HepG2 (cell line): ENCODE data around the gene CADPS2. TPM values are rescaled to one million over a fixed set of nuclear protein-coding genes. Genes with fewer than 3 reads are reported as not detected.

Experiments
- ATAC-seq: fragments of 200-7000 bp; cut with Tn5 transposase; 3 replicates; pipeline ENCODE4 v1.9.1; 2020; ENCODE audit warnings: mild to moderate bottlenecking, moderate library complexity
- BruUV-seq: library from RNA; stranded (reverse); fragments of 400-500 nt; replicated peaks from 2 replicates; lab custom pipeline; 2021; lab: Mats Ljungman, UMichigan
- CTCF ChIA-PET: fragments of 300-600 bp; formaldehyde crosslinking; extraction: SDS; loops from one replicate; lab custom pipeline; 2021; ENCODE audit warnings: low total read pairs, inconsistent platforms, low intra/inter-chr PET ratio; lab: Yijun Ruan, JAX
- POLR2A ChIA-PET: fragments of 350-600 bp; sonication (Branson Sonifier 250); formaldehyde crosslinking; loops from one replicate; lab custom pipeline; 2020; ENCODE audit warnings: antibody characterized with exemption, inconsistent platforms; lab: Yijun Ruan, JAX
- DNase-seq: peaks from one replicate; pipeline ENCODE4 v3.0.0-alpha.2; 2015; ENCODE audit warnings: low spot score
- FAIRE-seq: peaks from 3 replicates; lab custom pipeline; 2011; peaks lifted over from hg19 to GRCh38; lab: Jason Lieb, UNC
- H2AFZ ChIP-seq: one replicate; pipeline ENCODE4 v1.6.1; 2011; ENCODE audit warnings: low read length, inconsistent platforms
- H3K27ac ChIP-seq: fragments of 300-600 bp; 3 replicates; pipeline ENCODE4 v1.8.0; 2011; ENCODE audit warnings: mixed run types, mild to moderate bottlenecking, mixed read lengths, low read length, inconsistent platforms; ENCODE audit not compliant: insufficient read depth; ENCODE audit errors: extremely low read length
- H3K27me3 ChIP-seq, 2 experiments: fragments of 200-600 bp in 1 of 2; 2 replicates in 1 of 2; 3 replicates in 1 of 2; pipeline versions ENCODE4 v1.6.0 to v1.8.0; 2011; ENCODE audit warnings: low read length in 2 of 2, mild to moderate bottlenecking in 2 of 2, moderate library complexity in 2 of 2, inconsistent platforms in 1 of 2; ENCODE audit not compliant: insufficient read depth in 2 of 2, control insufficient read depth in 1 of 2
- H3K36me3 ChIP-seq, 2 experiments: fragments of 200-600 bp in 1 of 2; replicated peaks in 1 of 2; 2 replicates in 1 of 2; 3 replicates in 1 of 2; pipeline versions ENCODE4 v1.5.1 to v1.8.0; 2011; ENCODE audit warnings: low read length in 2 of 2, inconsistent platforms in 1 of 2; ENCODE audit not compliant: insufficient read depth in 2 of 2, control insufficient read depth in 1 of 2
- H3K4me1 ChIP-seq: 2 replicates; pipeline ENCODE4 v1.5.1; 2012; ENCODE audit warnings: low read length, inconsistent platforms; ENCODE audit not compliant: insufficient read depth
- H3K4me2 ChIP-seq: 2 replicates; pipeline ENCODE4 v1.6.0; 2011; ENCODE audit warnings: low read depth, low read length, inconsistent platforms
- H3K4me3 ChIP-seq, 3 experiments: fragments of 200-600 bp in 1 of 3; sonication (generic), shearing (Covaris generic) in 1 of 3; replicated peaks in 1 of 3; 2 replicates each; pipeline ENCODE4 v1.5.1; 2011 to 2016; ENCODE audit warnings: low read length in 3 of 3, inconsistent platforms in 2 of 3, low read depth in 2 of 3, mild to moderate bottlenecking in 2 of 3, control low read depth in 1 of 3, mixed read lengths in 1 of 3; ENCODE audit not compliant: insufficient read depth in 1 of 3
- H3K79me2 ChIP-seq: one replicate; pipeline ENCODE4 v1.6.1; 2011; ENCODE audit warnings: low read length, inconsistent platforms; ENCODE audit not compliant: insufficient read depth
- H3K9ac ChIP-seq: 2 replicates; pipeline ENCODE4 v1.6.0; 2011; ENCODE audit warnings: mild to moderate bottlenecking, low read depth, low read length, inconsistent platforms; ENCODE audit not compliant: insufficient read depth
- H3K9me3 ChIP-seq: 2 replicates; pipeline ENCODE4 v1.5.1; 2012; ENCODE audit warnings: mild to moderate bottlenecking, low read length
- H4K20me1 ChIP-seq: 2 replicates; pipeline ENCODE4 v1.6.0; 2011; ENCODE audit warnings: inconsistent platforms, mild to moderate bottlenecking, low read length, moderate library complexity; ENCODE audit not compliant: insufficient read depth
- ESRRA ChIP-seq: sonication (generic); formaldehyde crosslinking; IDR thresholded peaks from 2 replicates; pipeline ENCODE4 v1.5.1; 2020; ENCODE audit warnings: mild to moderate bottlenecking, low read depth, missing genetic modification reagents
- GPN1 ChIP-seq: sonication (generic); formaldehyde crosslinking; IDR thresholded peaks from 2 replicates; pipeline ENCODE4 v1.5.1; 2020; ENCODE audit warnings: missing genetic modification reagents, borderline replicate concordance
- HIVEP1 ChIP-seq: sonication (generic); formaldehyde crosslinking; IDR thresholded peaks from 2 replicates; pipeline ENCODE4 v1.4.0; 2020; ENCODE audit warnings: mild to moderate bottlenecking, missing genetic modification reagents
- NFE2L2 ChIP-seq: fragments of 150-350 bp; IDR thresholded peaks from 2 replicates; pipeline ENCODE4 v1.6.1; 2014; ENCODE audit warnings: low read length
- SMARCC2 ChIP-seq: fragments of 450-650 bp; IDR thresholded peaks from 2 replicates; pipeline ENCODE4 v1.6.1; 2017; ENCODE audit warnings: antibody characterized with exemption, mild to moderate bottlenecking
- TSC22D2 ChIP-seq: sonication (generic); formaldehyde crosslinking; IDR thresholded peaks from 2 replicates; pipeline ENCODE4 v1.5.1; 2020; ENCODE audit warnings: missing genetic modification reagents, mild to moderate bottlenecking, borderline replicate concordance
- ZNF75D ChIP-seq: sonication (generic); formaldehyde crosslinking; IDR thresholded peaks from 2 replicates; pipeline ENCODE4 v1.8.1; 2023; ENCODE audit warnings: missing genetic modification reagents, mild to moderate bottlenecking, borderline replicate concordance
- WGBS: methylation state at CpG from one replicate; pipeline ENCODE4 v1.1.6; 2017; ENCODE audit warnings: low lambda C conversion rate; 5-methylcytosine and 5-hydroxymethylcytosine counted together
- in situ Hi-C: cut with HindIII; loops from 2 replicates; pipeline ENCODE4 v1.10.0; 2017; ENCODE audit warnings: low pct_unique_long_range_greater_than_20kb; ENCODE audit not compliant: extremely low pct_ligation_motif_present
- intact Hi-C: fragments of 100-400 bp; cut with micrococcal nuclease; formaldehyde crosslinking; loops from one replicate; pipeline ENCODE4 v1.10.0; 2022; ENCODE audit not compliant: unreplicated experiment
- polyA plus RNA-seq, 8 experiments: library from polyadenylated mRNA; depleted of rRNA in 3 of 8; stranded (reverse) in 7 of 8; unstranded in 1 of 8; fragments of >200 nt; fragmentation: Illumina TruSeq in 4 of 8; extraction: Trizol in 4 of 8; gene quantifications; 2 replicates each; pipeline versions ENCODE4 v1.2.1 to v1.2.3, GENCODE V29; 2011 to 2016; ENCODE audit warnings: low read depth in 4 of 8, missing spikeins in 1 of 8, mixed read lengths in 1 of 8; ENCODE audit not compliant: insufficient read depth in 1 of 8
- total RNA-seq, 5 experiments: library from RNA; depleted of rRNA; stranded (reverse); fragments of >200 nt; fragmentation: Illumina TruSeq; extraction: Trizol; gene quantifications; 2 replicates each; pipeline ENCODE4 v1.2.3, GENCODE V29; 2016; ENCODE audit warnings: low read depth in 1 of 5
- TF ChIP-seq, protein P1 (sequence below): IDR thresholded peaks from 2 replicates; pipeline ENCODE4 v1.6.1; 2012; ENCODE audit warnings: low read depth, low read length, improper control_type of control experiment
- TF ChIP-seq, protein P2 (sequence below): sonication (generic); formaldehyde crosslinking; IDR thresholded peaks from 2 replicates; pipeline ENCODE4 v1.4.0; 2020; ENCODE audit warnings: missing genetic modification reagents
- TF ChIP-seq, protein P3 (sequence below): sonication (generic); formaldehyde crosslinking; IDR thresholded peaks from 2 replicates; pipeline ENCODE4 v1.4.0; 2020; ENCODE audit warnings: low read depth, missing genetic modification reagents
- TF ChIP-seq, protein P4 (sequence below): IDR thresholded peaks from 2 replicates; pipeline ENCODE4 v1.6.1; 2016; ENCODE audit warnings: low read depth, control low read depth

Gene CADPS2
- total and polyA plus RNA-seq, 2 of the 13 experiments (the other 11 are each of a cell fraction or from before 2014, with no cell fraction given) = 17.6 to 43.8 TPM

DNA sequence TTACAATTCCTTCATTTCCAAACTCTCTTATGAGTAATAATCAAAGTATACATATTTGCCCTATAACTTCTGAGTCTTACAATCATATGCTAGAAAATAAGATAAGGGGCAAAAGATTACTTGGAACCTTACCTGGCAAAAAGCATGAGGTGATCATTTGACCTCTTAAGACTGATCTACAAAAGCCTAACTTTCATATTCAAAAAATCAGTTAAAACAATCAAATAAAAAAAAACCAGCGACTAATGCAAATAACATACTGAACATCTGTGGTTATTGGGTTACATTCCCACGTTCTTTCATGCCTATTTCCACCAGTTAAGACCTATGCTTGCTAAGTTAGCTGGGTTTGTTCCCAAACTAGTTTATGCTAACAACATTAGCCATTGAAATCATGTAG lies 375.0 kb downstream of the CADPS2 start (continued):
- TF ChIP-seq ZNF75D (CRISPR knock-in tag) = no peak

DNA sequence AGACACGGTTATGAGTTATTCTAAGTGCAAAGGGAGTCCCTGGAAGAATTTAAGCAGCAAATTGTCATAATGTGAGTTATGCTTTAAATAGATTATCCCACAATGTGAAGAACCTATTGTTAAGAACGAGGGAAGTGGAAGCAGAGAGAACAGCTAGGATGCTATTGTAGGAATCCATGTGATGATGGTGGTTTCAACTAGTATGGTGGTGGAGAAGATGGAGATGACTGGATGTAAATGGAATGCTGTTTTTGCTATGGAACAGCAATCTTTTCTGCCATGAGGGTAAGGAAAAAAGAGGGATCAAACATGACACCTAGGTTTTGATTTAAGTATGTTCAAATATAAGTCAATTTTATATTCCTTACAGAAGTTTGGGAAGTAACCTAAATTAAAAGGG lies 378.7 kb downstream of the CADPS2 start:
- H3K9ac ChIP-seq = no peak overlapping the region
- no peaks in the 10 kb centered on the region for H3K9me3 ChIP-seq
- no peak for ATAC-seq
- WGBS = 88% methylated on average over 2 of the region's 2 CpGs
- H2AFZ ChIP-seq = no peak overlapping the region
- H4K20me1 ChIP-seq = no peaks in the 10 kb centered on the region
- no peak for DNase-seq
- H3K79me2 ChIP-seq = no peaks in the 10 kb centered on the region
- BruUV-seq = no TSS peak
- no peak overlapping the region for H3K4me3 ChIP-seq
- in situ Hi-C loops = no loop called here
- H3K27me3 ChIP-seq = no peaks in the 10 kb centered on the region
- ChIA-PET POLR2A (no interaction called here), CTCF (no interaction called here)
- intact Hi-C loops = no loop called here
- no peak overlapping the region for H3K4me2 ChIP-seq
- FAIRE-seq = no peak
- H3K27ac ChIP-seq = no peak overlapping the region
- H3K36me3 ChIP-seq = no peaks in the 10 kb centered on the region; a peak in 1 of 5 replicates
- H3K4me1 ChIP-seq = no peaks in the 10 kb centered on the region
- TF ChIP-seq NFE2L2 (no peak), HIVEP1 (CRISPR knock-in tag) (no peak), ESRRA (CRISPR knock-in tag) (no peak), GPN1 (CRISPR knock-in tag) (no peak), SMARCC2 (no peak), TSC22D2 (CRISPR knock-in tag) (no peak)
- TF ChIP-seq, protein P1, sequence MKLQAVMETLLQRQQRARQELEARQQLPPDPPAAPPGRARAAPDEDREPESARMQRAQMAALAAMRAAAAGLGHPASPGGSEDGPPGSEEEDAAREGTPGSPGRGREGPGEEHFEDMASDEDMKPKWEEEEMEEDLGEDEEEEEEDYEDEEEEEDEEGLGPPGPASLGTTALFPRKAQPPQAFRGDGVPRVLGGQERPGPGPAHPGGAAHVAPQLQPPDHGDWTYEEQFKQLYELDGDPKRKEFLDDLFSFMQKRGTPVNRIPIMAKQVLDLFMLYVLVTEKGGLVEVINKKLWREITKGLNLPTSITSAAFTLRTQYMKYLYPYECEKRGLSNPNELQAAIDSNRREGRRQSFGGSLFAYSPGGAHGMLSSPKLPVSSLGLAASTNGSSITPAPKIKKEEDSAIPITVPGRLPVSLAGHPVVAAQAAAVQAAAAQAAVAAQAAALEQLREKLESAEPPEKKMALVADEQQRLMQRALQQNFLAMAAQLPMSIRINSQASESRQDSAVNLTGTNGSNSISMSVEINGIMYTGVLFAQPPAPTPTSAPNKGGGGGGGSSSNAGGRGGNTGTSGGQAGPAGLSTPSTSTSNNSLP = no peak
- TF ChIP-seq, protein P2, sequence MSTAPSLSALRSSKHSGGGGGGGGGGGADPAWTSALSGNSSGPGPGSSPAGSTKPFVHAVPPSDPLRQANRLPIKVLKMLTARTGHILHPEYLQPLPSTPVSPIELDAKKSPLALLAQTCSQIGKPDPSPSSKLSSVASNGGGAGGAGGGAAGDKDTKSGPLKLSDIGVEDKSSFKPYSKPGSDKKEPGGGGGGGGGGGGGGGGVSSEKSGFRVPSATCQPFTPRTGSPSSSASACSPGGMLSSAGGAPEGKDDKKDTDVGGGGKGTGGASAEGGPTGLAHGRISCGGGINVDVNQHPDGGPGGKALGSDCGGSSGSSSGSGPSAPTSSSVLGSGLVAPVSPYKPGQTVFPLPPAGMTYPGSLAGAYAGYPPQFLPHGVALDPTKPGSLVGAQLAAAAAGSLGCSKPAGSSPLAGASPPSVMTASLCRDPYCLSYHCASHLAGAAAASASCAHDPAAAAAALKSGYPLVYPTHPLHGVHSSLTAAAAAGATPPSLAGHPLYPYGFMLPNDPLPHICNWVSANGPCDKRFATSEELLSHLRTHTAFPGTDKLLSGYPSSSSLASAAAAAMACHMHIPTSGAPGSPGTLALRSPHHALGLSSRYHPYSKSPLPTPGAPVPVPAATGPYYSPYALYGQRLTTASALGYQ (CRISPR knock-in tag) = no peak
- TF ChIP-seq, protein P3, sequence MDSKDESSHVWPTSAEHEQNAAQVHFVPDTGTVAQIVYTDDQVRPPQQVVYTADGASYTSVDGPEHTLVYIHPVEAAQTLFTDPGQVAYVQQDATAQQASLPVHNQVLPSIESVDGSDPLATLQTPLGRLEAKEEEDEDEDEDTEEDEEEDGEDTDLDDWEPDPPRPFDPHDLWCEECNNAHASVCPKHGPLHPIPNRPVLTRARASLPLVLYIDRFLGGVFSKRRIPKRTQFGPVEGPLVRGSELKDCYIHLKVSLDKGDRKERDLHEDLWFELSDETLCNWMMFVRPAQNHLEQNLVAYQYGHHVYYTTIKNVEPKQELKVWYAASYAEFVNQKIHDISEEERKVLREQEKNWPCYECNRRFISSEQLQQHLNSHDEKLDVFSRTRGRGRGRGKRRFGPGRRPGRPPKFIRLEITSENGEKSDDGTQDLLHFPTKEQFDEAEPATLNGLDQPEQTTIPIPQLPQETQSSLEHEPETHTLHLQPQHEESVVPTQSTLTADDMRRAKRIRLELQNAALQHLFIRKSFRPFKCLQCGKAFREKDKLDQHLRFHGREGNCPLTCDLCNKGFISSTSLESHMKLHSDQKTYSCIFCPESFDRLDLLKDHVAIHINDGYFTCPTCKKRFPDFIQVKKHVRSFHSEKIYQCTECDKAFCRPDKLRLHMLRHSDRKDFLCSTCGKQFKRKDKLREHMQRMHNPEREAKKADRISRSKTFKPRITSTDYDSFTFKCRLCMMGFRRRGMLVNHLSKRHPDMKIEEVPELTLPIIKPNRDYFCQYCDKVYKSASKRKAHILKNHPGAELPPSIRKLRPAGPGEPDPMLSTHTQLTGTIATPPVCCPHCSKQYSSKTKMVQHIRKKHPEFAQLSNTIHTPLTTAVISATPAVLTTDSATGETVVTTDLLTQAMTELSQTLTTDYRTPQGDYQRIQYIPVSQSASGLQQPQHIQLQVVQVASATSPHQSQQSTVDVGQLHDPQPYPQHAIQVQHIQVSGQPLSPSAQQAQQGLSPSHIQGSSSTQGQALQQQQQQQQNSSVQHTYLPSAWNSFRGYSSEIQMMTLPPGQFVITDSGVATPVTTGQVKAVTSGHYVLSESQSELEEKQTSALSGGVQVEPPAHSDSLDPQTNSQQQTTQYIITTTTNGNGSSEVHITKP = no peak
- TF ChIP-seq, protein P4, sequence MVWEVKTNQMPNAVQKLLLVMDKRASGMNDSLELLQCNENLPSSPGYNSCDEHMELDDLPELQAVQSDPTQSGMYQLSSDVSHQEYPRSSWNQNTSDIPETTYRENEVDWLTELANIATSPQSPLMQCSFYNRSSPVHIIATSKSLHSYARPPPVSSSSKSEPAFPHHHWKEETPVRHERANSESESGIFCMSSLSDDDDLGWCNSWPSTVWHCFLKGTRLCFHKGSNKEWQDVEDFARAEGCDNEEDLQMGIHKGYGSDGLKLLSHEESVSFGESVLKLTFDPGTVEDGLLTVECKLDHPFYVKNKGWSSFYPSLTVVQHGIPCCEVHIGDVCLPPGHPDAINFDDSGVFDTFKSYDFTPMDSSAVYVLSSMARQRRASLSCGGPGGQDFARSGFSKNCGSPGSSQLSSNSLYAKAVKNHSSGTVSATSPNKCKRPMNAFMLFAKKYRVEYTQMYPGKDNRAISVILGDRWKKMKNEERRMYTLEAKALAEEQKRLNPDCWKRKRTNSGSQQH = no peak
